Neural cell (in vitro differentiated cells): Measurements from ENCODE around the gene MGAT5B.

Experiments
- EZH2 ChIP-seq: fragments of 200-600, 300-800 bp; shearing (Covaris generic), sonication (generic); IDR thresholded peaks from 2 replicates; pipeline ENCODE4 v1.6.1; 2014; ENCODE audit warnings: antibody characterized with exemption, low read length, borderline replicate concordance, mild to moderate bottlenecking; ENCODE audit not compliant: insufficient read depth, poor library complexity, severe bottlenecking
- POLR2AphosphoS5 ChIP-seq: IDR thresholded peaks from 2 replicates; pipeline ENCODE4 v1.6.1; 2012
- SMC3 ChIP-seq: fragments of 450-650 bp; conservative IDR thresholded peaks from 2 replicates; pipeline ENCODE4 v1.6.1; 2014; ENCODE audit warnings: antibody characterized with exemption, mild to moderate bottlenecking, moderate library complexity; ENCODE audit not compliant: poor library complexity
- TAF1 ChIP-seq: IDR thresholded peaks from 2 replicates; pipeline ENCODE4 v1.6.1; 2012; ENCODE audit warnings: low read depth
- TF ChIP-seq, protein P1 (sequence below): fragments of 450-650 bp; IDR thresholded peaks from 2 replicates; pipeline ENCODE4 v1.5.1; 2014; ENCODE audit warnings: antibody characterized with exemption, mild to moderate bottlenecking, moderate library complexity; ENCODE audit not compliant: poor library complexity, severe bottlenecking

DNA sequence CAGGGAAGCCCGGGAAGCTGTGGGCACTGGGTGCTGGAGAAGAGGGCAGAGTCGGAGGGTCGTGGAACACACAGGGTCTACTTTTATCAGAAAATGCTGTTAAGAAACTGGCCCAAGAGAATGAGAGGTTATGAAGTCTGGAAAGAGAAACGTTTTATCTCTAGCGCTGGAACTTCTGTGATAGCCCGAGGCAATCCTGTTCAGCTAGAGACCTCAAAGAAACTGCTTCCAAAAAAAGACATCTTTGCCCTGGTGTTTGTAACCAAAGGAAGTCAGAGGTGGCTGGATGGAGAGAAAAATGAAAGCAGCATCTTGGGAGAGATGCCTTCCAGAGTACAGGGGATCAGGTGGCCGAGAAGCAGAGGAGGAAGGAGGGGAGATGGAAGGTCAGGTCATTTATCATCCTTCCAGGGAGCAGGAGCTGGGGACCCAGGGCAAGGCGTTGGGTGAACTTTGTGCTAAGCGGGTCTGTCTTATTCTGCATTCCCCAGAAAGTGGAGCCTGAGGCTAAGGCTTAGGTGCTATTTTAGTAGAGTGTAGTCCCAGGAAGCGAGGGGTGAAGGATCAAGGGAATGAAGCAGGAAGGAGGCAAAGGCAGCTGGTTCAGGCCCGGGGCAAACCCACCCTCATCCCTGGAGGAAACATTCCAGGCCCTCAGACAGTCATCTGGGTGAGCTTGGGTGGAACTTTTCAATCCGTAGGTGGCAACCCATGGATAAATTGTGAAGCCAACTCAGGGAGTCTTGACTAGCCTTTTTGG lies 66.5 kb downstream of the MGAT5B start:
- TF ChIP-seq, protein P1, sequence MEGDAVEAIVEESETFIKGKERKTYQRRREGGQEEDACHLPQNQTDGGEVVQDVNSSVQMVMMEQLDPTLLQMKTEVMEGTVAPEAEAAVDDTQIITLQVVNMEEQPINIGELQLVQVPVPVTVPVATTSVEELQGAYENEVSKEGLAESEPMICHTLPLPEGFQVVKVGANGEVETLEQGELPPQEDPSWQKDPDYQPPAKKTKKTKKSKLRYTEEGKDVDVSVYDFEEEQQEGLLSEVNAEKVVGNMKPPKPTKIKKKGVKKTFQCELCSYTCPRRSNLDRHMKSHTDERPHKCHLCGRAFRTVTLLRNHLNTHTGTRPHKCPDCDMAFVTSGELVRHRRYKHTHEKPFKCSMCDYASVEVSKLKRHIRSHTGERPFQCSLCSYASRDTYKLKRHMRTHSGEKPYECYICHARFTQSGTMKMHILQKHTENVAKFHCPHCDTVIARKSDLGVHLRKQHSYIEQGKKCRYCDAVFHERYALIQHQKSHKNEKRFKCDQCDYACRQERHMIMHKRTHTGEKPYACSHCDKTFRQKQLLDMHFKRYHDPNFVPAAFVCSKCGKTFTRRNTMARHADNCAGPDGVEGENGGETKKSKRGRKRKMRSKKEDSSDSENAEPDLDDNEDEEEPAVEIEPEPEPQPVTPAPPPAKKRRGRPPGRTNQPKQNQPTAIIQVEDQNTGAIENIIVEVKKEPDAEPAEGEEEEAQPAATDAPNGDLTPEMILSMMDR, result no peak
- TF ChIP-seq EZH2, result no peak
- TF ChIP-seq TAF1, result no peak
- TF ChIP-seq POLR2AphosphoS5, result no peak
- TF ChIP-seq SMC3, result no peak
